ENCODE data around the gene CTSS.

CTSS gene

DNA sequence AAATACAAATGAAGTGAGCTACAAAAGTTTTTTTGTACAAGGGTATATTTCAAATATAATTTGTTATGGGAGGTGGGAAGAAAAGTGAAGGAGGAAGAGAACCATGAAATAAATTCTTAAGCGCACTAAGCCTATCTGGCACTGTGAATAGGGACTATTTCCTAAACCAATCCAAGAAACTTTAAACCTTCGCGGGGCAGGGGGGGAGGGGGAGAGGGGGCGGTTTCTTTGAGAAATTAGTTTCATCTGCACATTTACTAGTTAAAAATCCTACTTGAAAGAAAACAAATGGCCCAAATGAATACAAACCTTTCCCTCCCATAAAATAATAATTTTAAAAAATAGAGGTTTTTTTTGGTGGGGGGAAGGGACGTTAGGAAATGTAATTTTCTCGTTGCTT is 69.0 kb downstream of the CTSS start:
- DNase-seq: no peak

DNA sequence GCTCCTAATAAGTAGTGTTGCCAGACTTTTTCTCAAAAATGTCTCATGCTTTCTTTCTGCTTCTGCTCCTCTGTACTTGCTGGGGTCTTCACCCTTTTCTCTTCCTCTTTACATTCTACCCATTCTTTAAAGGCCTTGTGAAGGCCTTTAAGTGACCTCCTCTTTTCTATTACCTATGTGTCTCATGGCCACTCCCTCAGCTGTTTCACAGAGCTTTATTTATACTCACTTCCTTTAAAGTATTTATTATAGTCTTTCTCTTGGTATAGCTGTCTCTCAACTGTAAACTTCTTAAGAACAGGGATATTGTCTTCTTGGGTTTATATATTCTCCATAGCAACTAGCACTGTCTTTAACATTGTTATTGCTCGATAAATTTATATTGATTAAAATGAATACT is 69.4 kb downstream of the CTSS start:
- DNase-seq: no peak

DNA sequence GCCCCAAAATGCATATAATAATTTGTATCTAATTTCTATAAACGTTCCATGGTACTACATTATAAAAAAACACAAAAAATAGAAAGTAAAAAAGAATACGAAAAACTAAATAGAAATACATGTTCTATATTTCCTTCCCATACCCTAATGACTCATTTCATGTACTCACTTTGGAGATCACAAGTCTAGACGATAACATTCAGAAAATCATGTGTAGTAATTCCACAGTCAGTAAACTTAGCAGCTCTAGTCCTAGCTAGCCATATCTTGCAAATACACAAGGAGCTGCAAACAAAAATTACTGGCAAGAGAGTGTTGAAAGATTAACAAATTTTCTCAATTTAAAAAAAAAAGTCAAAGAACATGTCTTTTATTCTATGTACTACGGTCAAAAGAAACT is 70.0 kb downstream of the CTSS start:
- no peak for DNase-seq

DNA sequence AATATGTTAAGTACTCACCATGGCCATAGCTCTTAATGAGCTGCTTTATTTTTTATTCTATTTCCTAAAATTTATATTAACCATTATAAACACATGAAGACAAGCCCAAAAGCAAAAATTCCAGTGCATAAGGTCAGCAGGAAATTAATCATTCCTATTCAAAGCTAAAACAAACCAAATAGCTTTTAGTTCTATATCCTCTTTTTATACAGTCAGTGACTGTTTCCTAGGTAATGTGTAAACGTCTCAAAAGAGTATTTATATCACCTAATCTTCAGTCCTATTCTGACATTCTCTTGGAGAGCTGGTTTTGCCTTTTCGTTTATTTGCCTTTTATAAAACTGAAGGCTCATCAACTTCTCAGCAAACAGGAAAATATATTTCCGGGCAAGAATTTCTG is 72.9 kb downstream of the CTSS start:
- no peak for DNase-seq

DNA sequence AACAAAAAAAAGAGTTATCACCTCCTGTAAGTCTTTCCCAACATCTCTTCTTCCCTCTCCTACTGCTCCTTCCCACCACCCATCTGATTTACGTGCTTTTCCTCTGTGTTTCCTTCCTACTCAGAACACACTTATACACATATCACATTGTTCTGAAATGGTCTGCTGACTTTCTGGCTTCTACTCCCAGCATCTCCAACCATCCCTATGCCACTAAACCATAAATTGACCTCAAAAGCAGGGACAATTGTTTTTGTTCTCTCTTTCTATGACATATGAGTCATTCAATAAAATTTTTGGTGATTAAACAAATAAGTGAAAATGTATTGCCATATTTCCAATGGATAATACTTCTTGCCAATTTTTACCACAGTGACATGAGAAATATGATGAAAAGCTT is 76.8 kb downstream of the CTSS start:
- no peak for DNase-seq

DNA sequence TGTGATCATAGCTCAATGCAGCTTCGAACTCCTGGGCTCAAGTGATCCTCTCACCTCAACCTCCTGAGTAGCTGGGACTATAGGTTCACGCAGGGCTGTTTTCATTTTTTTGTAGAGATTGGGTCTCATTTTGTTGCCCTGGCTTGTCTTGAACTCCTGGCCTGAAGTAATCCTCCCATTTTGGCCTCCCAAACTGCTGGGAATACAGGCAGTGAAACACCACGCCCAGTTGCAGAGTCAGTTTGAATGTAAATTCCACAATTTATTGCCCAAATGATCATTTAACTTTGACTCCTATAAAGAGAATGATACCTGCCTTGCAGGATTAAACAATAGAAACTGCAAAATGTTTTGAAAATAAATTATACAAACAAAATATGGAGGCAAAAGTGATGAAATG is 79.3 kb downstream of the CTSS start:
- DNase-seq: no peak

DNA sequence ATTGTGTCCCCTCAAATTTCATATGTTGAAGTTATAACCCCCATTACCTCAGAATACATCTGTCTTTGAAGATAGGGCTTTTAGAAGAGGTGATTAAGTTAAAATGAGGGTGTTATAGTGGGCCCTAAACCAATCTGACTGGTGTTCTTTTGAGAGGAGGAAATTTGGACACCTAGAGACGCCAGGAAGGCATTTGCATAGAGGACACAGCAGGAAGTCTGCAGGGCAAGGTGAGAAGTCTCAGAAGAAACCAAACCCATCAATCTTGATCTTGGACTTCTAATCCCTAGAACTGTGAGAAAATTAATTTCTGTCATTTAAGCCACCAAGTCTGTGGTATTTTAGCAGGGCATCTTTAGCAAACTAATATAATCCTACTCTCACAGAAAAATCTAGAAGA is 81.7 kb downstream of the CTSS start:
- DNase-seq: no peak

All from SW 1271 (cell line).